IMR-90 (cell line): ENCODE data around the gene PRR27. TPM values are rescaled to one million over a fixed set of nuclear protein-coding genes. Genes with fewer than 3 reads are reported as not detected.

Experiments
- ATAC-seq: fragments of 200-7000 bp; cut with Tn5 transposase; 2 replicates; pipeline ENCODE4 v1.9.1; 2020; ENCODE audit warnings: low read depth, mild to moderate bottlenecking, moderate library complexity
- BruUV-seq: library from RNA; stranded (reverse); fragments of 400-500 nt; replicated peaks from 2 replicates; lab custom pipeline; 2021; lab: Mats Ljungman, UMichigan
- CTCF ChIA-PET: fragments of 300-600 bp; formaldehyde crosslinking; extraction: SDS; loops from one replicate; lab custom pipeline; 2021; ENCODE audit warnings: antibody characterized with exemption; lab: Yijun Ruan, JAX
- POLR2A ChIA-PET: fragments of 300-600 bp; sonication (Branson Sonifier 250); formaldehyde crosslinking; loops from one replicate; lab custom pipeline; 2022; ENCODE audit warnings: antibody characterized with exemption; ENCODE audit not compliant: unreplicated experiment; lab: Charles Lee
- DNase-seq: peaks from one replicate; pipeline ENCODE4 v3.0.0; 2013
- H2AFZ ChIP-seq: replicated peaks from 2 replicates; pipeline ENCODE3; 2013; ENCODE audit warnings: low read length, mild to moderate bottlenecking; ENCODE audit not compliant: poor library complexity
- H2AK5ac ChIP-seq: 2 replicates; pipeline ENCODE4 v1.6.1; 2013; ENCODE audit warnings: low read depth, low read length, inconsistent platforms
- H2AK9ac ChIP-seq: replicated peaks from 2 replicates; pipeline ENCODE3; 2013; ENCODE audit warnings: mild to moderate bottlenecking, low read depth, low read length, moderate library complexity; ENCODE audit not compliant: poor library complexity
- H2BK120ac ChIP-seq: 2 replicates; pipeline ENCODE4 v1.6.1; 2013; ENCODE audit warnings: low read depth, low read length, inconsistent platforms
- H2BK15ac ChIP-seq: 3 replicates; pipeline ENCODE4 v1.6.1; 2013; ENCODE audit warnings: low read depth, low read length, inconsistent platforms
- H2BK20ac ChIP-seq: 2 replicates; pipeline ENCODE4 v1.6.1; 2013; ENCODE audit warnings: low read depth, mild to moderate bottlenecking, inconsistent platforms, low read length, moderate library complexity
- H2BK5ac ChIP-seq: 2 replicates; pipeline ENCODE4 v1.6.1; 2013; ENCODE audit warnings: mild to moderate bottlenecking, low read depth, low read length, inconsistent platforms; ENCODE audit not compliant: poor library complexity, severe bottlenecking
- H3K14ac ChIP-seq: replicated peaks from 2 replicates; pipeline ENCODE4 v1.6.1; 2013; ENCODE audit warnings: low read depth, low read length, inconsistent platforms
- H3K18ac ChIP-seq: 2 replicates; pipeline ENCODE4 v1.6.1; 2013; ENCODE audit warnings: low read depth, low read length, control low read depth
- H3K23ac ChIP-seq: 2 replicates; pipeline ENCODE4 v1.6.1; 2013; ENCODE audit warnings: low read depth, low read length, inconsistent platforms
- H3K27ac ChIP-seq: 2 replicates; pipeline ENCODE4 v1.5.1; 2013; ENCODE audit warnings: mild to moderate bottlenecking, control low read depth, low read length; ENCODE audit not compliant: insufficient read depth
- H3K27me3 ChIP-seq: 2 replicates; pipeline ENCODE4 v1.6.1; 2013; ENCODE audit warnings: low read length; ENCODE audit not compliant: control insufficient read depth, insufficient read depth
- H3K36me3 ChIP-seq: 2 replicates; pipeline ENCODE4 v1.6.1; 2013; ENCODE audit warnings: low read length, mixed read lengths; ENCODE audit not compliant: control insufficient read depth, insufficient read depth
- H3K4ac ChIP-seq: 2 replicates; pipeline ENCODE4 v1.6.1; 2013; ENCODE audit warnings: low read depth, low read length, inconsistent platforms
- H3K4me1 ChIP-seq: 2 replicates; pipeline ENCODE4 v1.6.1; 2013; ENCODE audit warnings: low read length, mixed read lengths; ENCODE audit not compliant: control insufficient read depth, insufficient read depth
- H3K4me2 ChIP-seq: 2 replicates; pipeline ENCODE4 v1.6.1; 2013; ENCODE audit warnings: low read depth, mild to moderate bottlenecking, control low read depth, low read length, moderate library complexity
- H3K4me3 ChIP-seq: 2 replicates; pipeline ENCODE4 v1.5.1; 2013; ENCODE audit warnings: low read depth, mild to moderate bottlenecking, control low read depth, low read length, moderate library complexity; ENCODE audit not compliant: insufficient read depth
- H3K56ac ChIP-seq: 2 replicates; pipeline ENCODE4 v1.6.1; 2013; ENCODE audit warnings: low read length, inconsistent platforms; ENCODE audit not compliant: insufficient read depth; ENCODE audit errors: extremely low read depth
- H3K79me1 ChIP-seq, 2 experiments: 2 replicates each; pipeline ENCODE4 v1.6.1; 2013; ENCODE audit warnings: low read length in 2 of 2, inconsistent platforms in 1 of 2, low read depth in 1 of 2
- H3K9ac ChIP-seq: 2 replicates; pipeline ENCODE4 v1.6.1; 2013; ENCODE audit warnings: low read depth, low read length, control low read depth
- H3K9me1 ChIP-seq: 2 replicates; pipeline ENCODE4 v1.6.1; 2013; ENCODE audit warnings: low read length, inconsistent platforms; ENCODE audit not compliant: insufficient read depth
- H3K9me3 ChIP-seq: 2 replicates; pipeline ENCODE4 v1.6.1; 2013; ENCODE audit warnings: low read length; ENCODE audit not compliant: control insufficient read depth, insufficient read depth
- H4K20me1 ChIP-seq: 2 replicates; pipeline ENCODE4 v1.6.1; 2013; ENCODE audit warnings: low read length, inconsistent platforms; ENCODE audit not compliant: insufficient read depth
- H4K5ac ChIP-seq: 2 replicates; pipeline ENCODE4 v1.6.1; 2013; ENCODE audit warnings: mild to moderate bottlenecking, low read depth, low read length, control low read depth
- H4K8ac ChIP-seq, 2 experiments: 2 replicates each; pipeline ENCODE4 v1.6.1; 2013; ENCODE audit warnings: low read depth in 2 of 2, low read length in 2 of 2, control low read depth in 1 of 2, inconsistent platforms in 1 of 2
- H4K91ac ChIP-seq: 2 replicates; pipeline ENCODE4 v1.6.1; 2013; ENCODE audit warnings: low read depth, low read length, inconsistent platforms; ENCODE audit not compliant: insufficient read depth
- BHLHE40 ChIP-seq: fragments of 150-350 bp; IDR thresholded peaks from 2 replicates; pipeline ENCODE4 v1.6.1; 2016; ENCODE audit warnings: mild to moderate bottlenecking, low read depth, low read length
- CEBPB ChIP-seq: IDR thresholded peaks from 2 replicates; pipeline ENCODE4 v1.6.1; 2012; ENCODE audit warnings: low read depth, low read length, improper control_type of control experiment
- CHD1 ChIP-seq: IDR thresholded peaks from 2 replicates; pipeline ENCODE4 v1.6.1; 2012; ENCODE audit warnings: low read depth, low read length, improper control_type of control experiment
- CTCF ChIP-seq: conservative IDR thresholded peaks from 2 replicates; pipeline ENCODE4 v1.5.1; 2012; ENCODE audit warnings: mild to moderate bottlenecking, low read depth, low read length, improper control_type of control experiment
- ELK1 ChIP-seq: fragments of 150-350 bp; IDR thresholded peaks from 2 replicates; pipeline ENCODE4 v1.6.1; 2016; ENCODE audit warnings: low read depth, mild to moderate bottlenecking, low read length, moderate library complexity, borderline replicate concordance
- FOS ChIP-seq: fragments of 150-350 bp; IDR thresholded peaks from 2 replicates; pipeline ENCODE4 v1.6.1; 2016; ENCODE audit warnings: low read depth, low read length
- MAFK ChIP-seq: IDR thresholded peaks from 2 replicates; pipeline ENCODE4 v1.6.1; 2012; ENCODE audit warnings: low read depth, low read length, improper control_type of control experiment
- MAZ ChIP-seq: IDR thresholded peaks from 2 replicates; pipeline ENCODE4 v1.6.1; 2012; ENCODE audit warnings: low read depth, mild to moderate bottlenecking, low read length, improper control_type of control experiment, moderate library complexity, borderline replicate concordance
- MXI1 ChIP-seq: IDR thresholded peaks from 2 replicates; pipeline ENCODE4 v1.6.1; 2012; ENCODE audit warnings: low read depth, mild to moderate bottlenecking, low read length, moderate library complexity, borderline replicate concordance
- NFE2L2 ChIP-seq: fragments of 150-350 bp; IDR thresholded peaks from 2 replicates; pipeline ENCODE4 v1.6.1; 2016; ENCODE audit warnings: low read depth, mild to moderate bottlenecking, low read length
- POLR2A ChIP-seq: IDR thresholded peaks from 2 replicates; pipeline ENCODE4 v1.6.1; 2012; ENCODE audit warnings: mild to moderate bottlenecking, low read depth, low read length
- RAD21 ChIP-seq: IDR thresholded peaks from 2 replicates; pipeline ENCODE4 v1.6.1; 2012; ENCODE audit warnings: low read length, improper control_type of control experiment
- RCOR1 ChIP-seq: IDR thresholded peaks from 2 replicates; pipeline ENCODE4 v1.6.1; 2012; ENCODE audit warnings: mild to moderate bottlenecking, low read length, improper control_type of control experiment; ENCODE audit not compliant: insufficient replicate concordance
- RFX5 ChIP-seq: IDR thresholded peaks from 2 replicates; pipeline ENCODE4 v1.8.0; 2012; ENCODE audit warnings: low read depth, mild to moderate bottlenecking, low read length, moderate library complexity
- SMC3 ChIP-seq: fragments of 150-350 bp; IDR thresholded peaks from 2 replicates; pipeline ENCODE4 v1.6.1; 2016; ENCODE audit warnings: low read depth, mild to moderate bottlenecking, antibody characterized with exemption, low read length, moderate library complexity
- WGBS, 2 experiments: methylation state at CpG; one replicate each; pipeline versions ENCODE4 v1.1.5 to v1.1.7; 2013; ENCODE audit warnings: missing lambda C conversion rate in 2 of 2; ENCODE audit not compliant: insufficient read length in 1 of 2; ENCODE audit errors: extremely low coverage in 2 of 2; 5-methylcytosine and 5-hydroxymethylcytosine counted together
- dilution Hi-C: fragments of 300-500 bp; cut with HindIII; formaldehyde crosslinking; loops from one replicate; pipeline ENCODE4 v1.14.3; 2018; ENCODE audit warnings: low sequenced_read_pairs; ENCODE audit not compliant: unreplicated experiment
- in situ Hi-C: fragments of 300-500 bp; cut with MboI; formaldehyde crosslinking; loops from 3 replicates; pipeline ENCODE4 v1.14.3; 2019; ENCODE audit warnings: low sequenced_read_pairs, inconsistent platforms, mixed read lengths
- intact Hi-C: fragments of 100-400 bp; cut with micrococcal nuclease; formaldehyde crosslinking; loops from 2 replicates; pipeline ENCODE4 v1.10.0; 2022
- polyA plus RNA-seq, 3 experiments: library from polyadenylated mRNA; depleted of rRNA; stranded (reverse); fragments of >200 nt; gene quantifications; 2 replicates each; pipeline ENCODE4 v1.2.3, GENCODE V29; 2012; ENCODE audit warnings: low replicate concordance in 1 of 3
- total RNA-seq: library from RNA; depleted of rRNA; stranded (reverse); fragments of >200 nt; gene quantifications from 2 replicates; pipeline ENCODE4 v1.2.3, GENCODE V29; 2012
- TF ChIP-seq, protein P1 (sequence below): fragments of 150-350 bp; IDR thresholded peaks from 2 replicates; pipeline ENCODE4 v1.6.1; 2017; ENCODE audit warnings: mild to moderate bottlenecking, antibody characterized with exemption, low read length, low read depth

PRR27 gene
- total and polyA plus RNA-seq, 2 of the 4 experiments (the other 2 are of a cell fraction) = not detected

GRCh38 chr4:70195425-70195824 lies 41.4 kb downstream of the PRR27 start, which contains the start of gene ODAM:
TSS of gene ODAM (plus strand) at chr4:70195725. CDS start at chr4:70196544, 819 bp downstream.
- H3K4me1 ChIP-seq = no peaks in the 10 kb centered on the region
- no peak within 1 kb of the TSS for H3K18ac ChIP-seq
- H3K79me1 ChIP-seq = no peaks in the 10 kb centered on the region
- H3K9me3 ChIP-seq = no peaks in the 10 kb centered on the region
- H4K20me1 ChIP-seq = no peaks in the 10 kb centered on the region
- H3K14ac ChIP-seq = no peak within 1 kb of the TSS
- in situ Hi-C loops = no loop called here
- H2BK5ac ChIP-seq = no peak within 1 kb of the TSS
- H4K91ac ChIP-seq = no peak within 1 kb of the TSS
- H3K4me3 ChIP-seq = no peak within 1 kb of the TSS
- H3K36me3 ChIP-seq = no peaks in the 10 kb centered on the region
- WGBS, 2 experiments = no CpG with 5 or more reads among the region's 1 CpG
- intact Hi-C loops = no loop called here
- no peak within 1 kb of the TSS for H3K23ac ChIP-seq
- H2BK120ac ChIP-seq = no peak within 1 kb of the TSS
- no peak within 1 kb of the TSS for H2AFZ ChIP-seq
- no TSS peak for BruUV-seq
- H3K9me1 ChIP-seq = no peaks in the 10 kb centered on the region
- no peak within 1 kb of the TSS for H2AK5ac ChIP-seq
- ChIA-PET CTCF (interaction anchor here (1.4 kb wide), 1 partner anchor 12 kb away, joined by 4 read pairs; no protein-coding TSS in a partner anchor), POLR2A (no interaction called here)
- H3K9ac ChIP-seq = no peak within 1 kb of the TSS
- H3K4me2 ChIP-seq = no peak within 1 kb of the TSS
- no peak for ATAC-seq
- H3K56ac ChIP-seq = no peak within 1 kb of the TSS
- no peak within 1 kb of the TSS for H4K5ac ChIP-seq
- H4K8ac ChIP-seq = no peak within 1 kb of the TSS
- H3K27ac ChIP-seq = no peak within 1 kb of the TSS
- dilution Hi-C loops = no loop called here
- TF ChIP-seq FOS (no peak), MAFK (no peak), RAD21 (no peak), RCOR1 (no peak), NFE2L2 (no peak), RFX5 (no peak), CHD1 (no peak), POLR2A (no peak), SMC3 (no peak), CTCF (no peak), BHLHE40 (no peak), MXI1 (no peak), CEBPB (no peak), MAZ (no peak), ELK1 (no peak)
- TF ChIP-seq, protein P1, sequence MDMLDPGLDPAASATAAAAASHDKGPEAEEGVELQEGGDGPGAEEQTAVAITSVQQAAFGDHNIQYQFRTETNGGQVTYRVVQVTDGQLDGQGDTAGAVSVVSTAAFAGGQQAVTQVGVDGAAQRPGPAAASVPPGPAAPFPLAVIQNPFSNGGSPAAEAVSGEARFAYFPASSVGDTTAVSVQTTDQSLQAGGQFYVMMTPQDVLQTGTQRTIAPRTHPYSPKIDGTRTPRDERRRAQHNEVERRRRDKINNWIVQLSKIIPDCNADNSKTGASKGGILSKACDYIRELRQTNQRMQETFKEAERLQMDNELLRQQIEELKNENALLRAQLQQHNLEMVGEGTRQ = no peak
- H3K27me3 ChIP-seq = no peaks in the 10 kb centered on the region
- no peak within 1 kb of the TSS for H2AK9ac ChIP-seq
- no peak within 1 kb of the TSS for H3K4ac ChIP-seq
- H2BK20ac ChIP-seq = no peak within 1 kb of the TSS
- H2BK15ac ChIP-seq = no peak within 1 kb of the TSS
- no peak for DNase-seq
